Effector CD4-positive, alpha-beta T cell (primary cell): ENCODE data around the gene AGAP1.

Source experiments
- DNase-seq: peaks from one replicate; pipeline ENCODE4 v3.0.0-alpha.2; 2020

Gene AGAP1

DNA sequence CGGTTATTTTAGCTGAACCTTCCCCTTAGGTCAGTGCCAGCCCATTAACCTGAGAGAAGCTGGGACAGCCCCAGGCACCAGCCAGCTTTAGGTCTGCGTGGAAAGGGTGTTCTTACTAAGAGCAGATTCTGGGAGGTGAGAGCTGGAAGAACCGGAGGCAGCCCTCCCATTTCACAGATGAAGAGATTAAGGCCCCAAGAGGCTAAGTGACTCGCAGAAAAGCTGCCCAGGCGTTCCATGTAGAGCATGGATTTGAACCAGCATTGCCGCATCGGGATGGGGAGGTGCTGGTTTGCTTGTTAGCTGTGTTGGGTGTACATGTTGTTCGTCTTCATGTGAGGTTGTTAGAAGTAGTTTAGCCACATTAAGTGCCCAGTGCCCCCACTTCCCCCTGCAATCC is 203.2 kb downstream of the AGAP1 start:
- DNase-seq = no peak

DNA sequence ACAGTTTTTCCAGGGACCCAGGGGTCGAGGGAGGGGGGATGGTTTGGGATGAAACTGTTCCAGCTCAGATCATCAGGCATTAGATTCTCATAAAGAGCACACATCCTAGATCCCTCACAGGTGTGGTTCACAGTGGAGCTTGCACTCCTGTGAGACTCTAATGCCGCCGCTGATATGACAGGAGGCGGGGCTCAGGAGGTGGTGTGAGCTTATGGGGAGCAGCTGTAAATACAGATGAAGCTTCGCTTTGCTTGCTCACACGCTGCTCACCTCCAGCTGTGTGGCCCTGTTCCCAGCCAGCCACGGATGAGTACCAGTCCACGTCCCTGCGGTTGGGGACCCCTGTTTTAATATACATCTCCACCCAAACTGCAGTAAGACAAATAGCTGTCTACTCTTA is 204.2 kb downstream of the AGAP1 start:
- DNase-seq = no peak

DNA sequence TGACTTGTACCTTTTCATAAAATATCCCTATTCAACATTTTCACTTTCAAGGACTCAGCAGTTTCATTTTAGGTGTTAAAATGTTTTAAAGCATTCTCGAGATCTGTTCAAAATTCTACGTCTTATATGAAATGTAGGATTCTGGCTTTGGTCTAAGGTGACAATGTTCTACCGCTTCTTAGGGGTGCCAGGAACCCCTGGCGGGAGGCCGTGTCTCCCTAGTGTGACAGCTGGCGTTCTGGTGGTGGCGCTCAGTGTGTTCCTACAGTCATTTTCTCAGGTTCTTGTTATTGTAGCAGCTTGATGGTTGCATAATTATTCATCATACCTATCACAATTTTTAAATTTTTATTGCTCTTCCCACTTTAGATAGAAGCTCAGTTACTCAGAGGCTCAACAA is 204.6 kb downstream of the AGAP1 start:
- DNase-seq = no peak

DNA sequence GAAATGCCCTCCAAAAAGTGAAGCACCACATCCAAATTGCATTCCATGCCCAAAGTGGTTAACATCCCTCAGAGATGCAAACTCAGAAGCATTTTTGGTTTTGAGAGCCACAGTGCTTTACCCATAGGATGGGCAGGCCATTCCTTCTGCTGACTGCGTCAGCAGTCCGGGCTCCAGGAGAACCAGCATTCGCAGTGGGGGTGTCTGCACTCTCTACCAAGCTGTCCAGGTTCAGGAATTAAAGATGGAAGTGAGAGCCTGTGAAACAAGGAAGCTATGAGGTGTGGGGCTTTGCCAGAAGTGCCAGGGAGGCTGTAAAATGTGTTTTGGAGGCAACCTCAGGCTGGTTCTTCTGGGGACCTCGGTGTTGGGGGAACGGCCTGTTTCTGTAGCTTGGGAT is 205.7 kb downstream of the AGAP1 start:
- no peak for DNase-seq

DNA sequence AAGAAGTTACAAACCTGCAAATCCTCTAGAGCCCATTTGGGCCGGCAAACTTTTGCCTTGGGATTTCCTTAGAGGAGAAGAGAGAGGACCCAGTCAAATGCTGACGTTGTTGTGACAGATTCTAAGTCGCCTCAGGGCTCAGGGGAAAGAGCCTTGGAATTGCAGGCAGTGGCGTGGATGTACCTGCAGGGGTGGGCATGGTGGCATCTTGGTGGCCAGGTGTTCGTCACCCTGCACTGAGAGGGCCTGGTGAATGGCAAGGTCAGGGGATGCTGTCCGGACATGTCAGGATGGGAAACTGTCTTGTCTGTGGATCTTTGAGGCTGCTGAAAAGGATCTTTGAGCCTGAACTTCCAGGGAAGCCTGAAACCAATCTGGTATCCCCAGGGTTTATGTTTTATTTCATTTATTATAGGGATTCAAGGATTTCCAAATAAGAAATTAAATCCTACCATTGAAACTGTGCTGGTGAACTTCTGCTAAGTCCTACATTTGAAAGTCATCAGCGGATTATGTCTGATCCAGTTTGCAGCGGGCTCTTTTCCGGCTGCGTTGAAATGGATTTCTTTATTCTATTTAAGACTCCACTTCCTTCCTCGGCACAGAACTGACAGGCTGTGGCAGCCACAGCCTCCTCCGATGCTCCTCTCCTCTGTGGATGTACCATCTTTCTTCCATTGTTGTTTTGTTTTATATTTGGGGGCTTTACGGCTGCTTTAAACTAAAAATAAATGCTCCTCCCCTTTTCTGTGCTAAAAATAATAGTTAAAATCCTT is 207.6 kb downstream of the AGAP1 start:
- no peak for DNase-seq

DNA sequence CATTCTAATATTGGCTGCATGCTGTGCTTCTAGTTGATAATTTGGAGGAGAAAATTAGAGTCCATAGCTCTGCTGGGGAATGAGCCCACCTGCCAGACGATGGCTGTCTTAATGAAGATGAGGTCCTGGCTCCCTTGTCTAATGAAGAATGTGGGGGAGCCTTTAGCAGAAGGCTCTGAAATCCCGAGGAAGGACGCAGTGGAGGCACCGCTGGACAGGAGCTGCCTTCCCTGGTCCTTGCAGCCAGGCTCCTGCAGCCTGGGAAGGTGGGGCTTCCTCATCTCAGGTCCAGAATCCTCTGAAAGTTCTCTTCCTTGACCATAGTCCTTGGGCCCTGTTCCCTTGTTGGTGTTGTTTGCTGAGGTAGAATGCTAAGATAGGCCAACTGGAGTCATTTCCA is 208.3 kb downstream of the AGAP1 start:
- DNase-seq = no peak

DNA sequence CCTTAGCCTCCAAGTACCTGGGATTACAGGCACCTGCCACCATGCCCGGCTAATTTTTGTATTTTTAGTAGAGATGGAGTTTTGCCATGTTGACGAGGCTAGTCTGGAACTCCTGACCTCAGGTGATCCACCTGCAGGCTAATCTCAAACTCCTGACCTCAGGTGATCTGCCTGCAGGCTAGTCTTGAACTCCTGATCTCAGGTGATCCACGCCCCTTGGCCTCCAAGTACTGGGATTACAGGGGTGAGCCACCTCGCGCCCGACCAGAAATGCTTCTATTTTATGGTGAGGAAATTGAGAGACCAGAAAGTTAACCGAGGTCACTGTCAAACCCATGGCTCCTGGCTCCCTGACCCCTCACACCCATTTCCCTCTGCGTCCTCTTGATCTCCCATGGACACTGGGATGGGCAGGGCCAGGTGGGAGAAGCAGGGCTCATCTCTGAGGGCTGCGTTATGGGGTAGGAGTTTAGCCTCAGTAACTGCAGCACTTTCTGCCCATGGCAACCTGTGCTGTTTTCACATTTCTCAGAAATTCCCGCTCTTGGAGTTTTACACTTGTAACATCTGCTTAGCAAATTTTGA is 210.0 kb downstream of the AGAP1 start:
- no peak for DNase-seq

DNA sequence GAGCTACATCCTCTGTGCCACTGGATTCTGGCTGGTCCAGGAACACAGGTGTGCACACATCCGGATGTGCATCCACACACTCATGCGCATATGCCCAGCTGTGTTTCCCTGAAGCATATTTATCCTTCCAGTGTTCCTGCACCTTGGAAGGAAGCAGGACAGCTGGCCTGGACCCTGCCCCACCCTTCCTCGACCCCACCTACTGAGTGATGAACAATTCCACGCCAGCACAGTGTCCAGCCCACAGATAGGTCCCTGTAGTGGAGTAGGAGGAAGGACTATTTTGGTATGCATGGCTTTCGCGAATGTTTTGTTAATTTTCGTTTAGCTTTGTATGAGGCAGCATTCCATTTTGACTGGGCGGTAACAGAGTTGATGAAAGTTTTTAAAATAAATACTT is 211.5 kb downstream of the AGAP1 start:
- DNase-seq = no peak

DNA sequence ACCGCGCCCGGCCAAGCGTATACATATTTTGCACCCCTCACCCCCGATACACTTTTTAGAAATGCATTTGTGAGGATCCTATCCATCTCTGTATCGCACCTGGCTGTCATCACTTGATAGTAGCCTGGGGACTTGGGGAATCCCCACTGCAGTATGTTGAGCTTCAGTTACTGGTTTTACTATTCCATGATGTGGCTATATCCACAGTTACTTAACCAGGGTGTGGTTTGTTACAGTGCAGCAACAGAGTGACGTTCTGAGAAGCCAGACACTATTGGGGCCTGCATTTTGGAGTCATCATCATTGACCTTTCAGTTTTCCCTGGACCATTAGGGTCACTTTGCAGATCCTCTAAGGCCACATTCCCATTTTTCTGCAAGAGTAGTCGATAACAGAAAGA is 212.7 kb downstream of the AGAP1 start:
- no peak for DNase-seq

DNA sequence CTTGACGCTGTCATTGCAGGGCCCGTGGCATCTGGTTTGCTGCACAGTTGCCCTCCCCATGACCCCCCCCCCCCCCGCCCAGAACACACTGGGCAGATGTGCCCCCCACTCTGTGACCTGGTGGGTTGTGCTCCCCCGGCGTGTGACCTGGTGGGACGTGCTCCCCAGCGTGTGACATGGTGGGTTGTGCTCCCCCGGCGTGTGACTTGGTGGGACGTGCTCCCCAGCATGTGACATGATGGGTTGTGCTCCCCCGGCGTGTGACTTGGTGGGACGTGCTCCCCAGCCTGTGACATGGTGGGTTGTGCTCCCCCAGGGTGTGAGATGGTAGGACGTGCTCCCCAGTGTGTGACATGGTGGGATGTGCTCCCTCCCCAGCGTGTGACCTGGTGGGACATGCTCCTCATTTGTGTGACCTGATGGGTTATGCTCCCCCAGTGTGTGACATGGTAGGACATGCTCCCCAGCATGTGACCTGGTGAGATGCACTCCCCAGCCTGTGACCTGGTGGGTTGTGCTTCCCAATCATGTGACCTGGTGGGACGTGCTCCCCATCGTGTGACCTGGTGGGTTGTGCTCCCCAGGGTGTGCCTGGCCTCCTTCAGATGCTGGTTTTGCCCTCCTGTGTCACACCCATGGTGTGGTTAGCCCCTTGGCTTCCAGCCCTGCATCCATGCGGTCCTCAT is 213.7 kb downstream of the AGAP1 start:
- no peak for DNase-seq

DNA sequence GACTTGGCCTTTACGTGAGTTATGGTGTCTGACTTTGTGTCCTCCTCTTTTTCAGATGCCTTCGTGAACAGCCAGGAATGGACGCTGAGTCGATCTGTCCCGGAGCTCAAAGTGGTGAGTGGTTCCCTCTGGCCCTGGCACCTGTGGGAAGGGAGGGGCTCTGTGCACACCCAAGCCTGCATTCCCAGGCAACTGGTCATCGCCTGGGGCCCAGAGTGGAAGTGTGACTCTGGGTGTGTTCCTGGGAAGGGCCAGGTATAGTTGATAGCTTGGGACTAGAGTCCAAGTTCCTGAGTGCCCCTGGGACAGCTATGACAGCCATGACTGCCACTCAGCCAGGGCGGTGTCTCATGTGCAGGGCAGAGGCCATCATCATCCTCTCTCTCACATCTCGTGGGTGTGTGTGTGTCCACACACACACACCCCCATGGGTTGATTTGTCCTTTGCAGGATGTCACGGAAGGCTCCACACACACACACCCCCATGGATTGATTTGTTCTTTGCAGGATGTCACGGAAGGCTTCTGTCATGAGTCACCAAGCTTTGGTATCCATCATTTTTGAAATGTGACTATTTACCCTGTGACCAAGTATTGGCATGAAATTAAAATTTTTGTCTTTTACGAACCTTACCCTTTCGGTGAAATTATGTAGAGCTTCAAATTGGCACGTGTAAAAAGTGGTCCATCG is 215.4 kb downstream of the AGAP1 start:
- DNase-seq = no peak

DNA sequence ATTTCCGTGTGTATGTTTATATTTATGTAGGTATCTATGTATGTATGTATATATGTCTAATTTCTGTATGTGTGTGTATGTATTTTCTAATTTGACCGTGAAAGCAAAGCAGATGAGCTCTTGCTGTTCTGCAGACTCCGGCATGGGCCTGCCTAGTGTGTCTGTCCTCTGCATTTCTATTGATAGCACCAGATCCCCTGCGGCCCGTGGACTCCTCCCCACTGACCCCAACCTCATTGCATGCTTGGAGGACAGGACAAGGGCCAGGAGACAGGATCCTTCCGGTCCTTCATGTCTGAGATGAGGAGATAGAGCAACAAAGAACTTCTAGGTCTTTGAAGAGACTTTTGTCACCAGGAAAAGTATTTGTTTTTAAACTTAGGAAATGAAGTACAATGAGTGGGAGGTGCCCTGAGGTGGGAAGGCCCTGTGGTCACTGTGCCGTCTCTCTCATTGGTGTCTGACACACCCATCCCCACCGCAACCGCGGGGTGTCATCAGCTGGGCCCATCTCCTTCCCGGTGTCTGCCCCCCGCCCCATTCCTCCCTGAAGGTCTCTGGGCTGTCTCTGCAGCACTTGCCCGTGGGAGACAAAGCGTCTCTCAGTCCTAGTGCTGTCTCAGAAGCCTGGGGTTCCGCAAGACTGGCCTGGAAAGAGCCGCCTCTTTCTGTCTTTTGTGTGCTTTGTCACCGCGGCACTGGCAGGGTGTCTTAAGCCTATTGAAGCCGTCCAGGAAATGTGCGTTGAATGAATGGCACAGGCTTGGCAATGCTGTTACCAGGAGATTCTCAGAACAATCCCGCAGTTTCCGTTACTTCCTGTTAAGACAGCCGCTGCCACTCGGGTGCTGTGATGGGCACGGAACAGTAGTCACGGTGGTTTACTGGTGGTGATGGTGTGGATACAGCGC is 216.4 kb downstream of the AGAP1 start:
- DNase-seq = no peak

DNA sequence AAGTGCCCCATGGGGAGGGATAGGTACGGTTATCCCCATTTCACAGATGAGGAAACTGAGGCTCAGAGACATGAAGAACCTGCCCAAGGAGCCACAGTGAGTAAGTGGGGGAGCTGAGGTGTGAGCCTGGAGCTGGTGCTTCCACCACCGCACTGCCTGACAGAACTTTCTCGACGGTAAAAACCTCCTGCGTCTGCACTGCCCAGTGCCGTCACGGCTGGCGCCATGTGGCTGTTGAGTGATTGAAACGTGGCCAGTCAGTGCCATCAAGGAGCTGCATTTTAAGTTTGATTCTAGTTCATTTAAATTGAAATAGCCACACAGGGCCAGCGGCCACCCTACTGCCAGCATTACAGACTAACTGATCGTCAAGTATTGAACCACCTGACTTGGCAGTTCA is 217.1 kb downstream of the AGAP1 start:
- no peak for DNase-seq

DNA sequence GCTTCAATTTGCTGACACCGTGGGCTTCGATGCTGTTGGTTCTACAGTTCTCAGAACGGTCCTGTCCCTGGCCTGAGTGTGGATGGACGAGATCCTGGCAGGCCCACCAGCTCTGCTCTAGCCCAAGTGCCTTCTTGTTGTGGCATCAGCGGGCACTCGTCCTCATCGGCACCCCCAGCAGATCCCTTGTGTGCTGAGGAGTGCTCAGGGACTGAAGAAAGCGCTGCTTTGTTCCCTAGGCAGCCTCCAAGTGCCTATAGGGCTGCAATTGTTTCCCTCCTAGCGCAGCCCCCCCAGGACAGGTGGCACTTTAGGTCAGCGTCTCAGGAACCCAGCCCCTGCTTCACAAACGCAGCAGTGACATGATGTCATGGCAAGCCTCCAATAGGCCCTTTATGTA is 217.7 kb downstream of the AGAP1 start:
- DNase-seq = no peak

DNA sequence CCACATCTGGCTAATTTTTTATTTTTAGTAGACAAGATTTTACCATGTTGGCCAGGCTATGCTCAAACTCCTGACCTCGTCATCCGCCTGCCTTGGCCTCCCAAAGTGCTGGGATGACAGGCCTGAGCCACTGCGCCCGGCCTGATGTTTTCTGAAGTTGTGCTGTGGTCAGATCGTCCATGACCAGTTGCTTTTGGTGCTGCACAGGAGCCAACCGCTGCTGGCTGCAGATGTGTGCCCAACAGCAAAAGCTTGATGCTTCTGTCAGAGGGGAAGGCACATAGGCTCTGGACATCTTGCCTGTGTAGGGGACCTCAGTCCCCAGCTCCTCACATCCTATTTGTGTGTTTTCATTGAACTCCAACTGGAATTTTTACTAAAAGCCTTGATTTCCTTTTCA is 218.3 kb downstream of the AGAP1 start:
- no peak for DNase-seq

DNA sequence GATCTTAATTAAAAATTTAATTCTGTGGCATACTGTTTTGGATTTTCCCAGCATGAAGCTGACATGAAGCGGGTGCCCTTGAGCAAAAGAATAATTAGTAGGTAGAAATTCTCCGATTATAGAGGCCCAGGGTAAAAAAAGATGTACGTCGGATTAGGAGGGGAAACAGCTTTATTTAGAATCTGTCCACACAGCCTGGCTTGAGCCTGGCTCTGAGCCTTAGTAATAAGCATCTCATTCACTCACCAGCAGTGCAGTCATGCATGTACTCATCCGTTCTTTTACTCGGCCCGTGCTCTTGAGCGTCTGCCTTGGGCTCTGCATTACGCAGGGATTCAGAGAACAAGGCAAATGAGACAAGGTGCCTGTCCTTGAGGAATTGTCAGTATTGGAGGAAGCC is 219.3 kb downstream of the AGAP1 start:
- DNase-seq = no peak

DNA sequence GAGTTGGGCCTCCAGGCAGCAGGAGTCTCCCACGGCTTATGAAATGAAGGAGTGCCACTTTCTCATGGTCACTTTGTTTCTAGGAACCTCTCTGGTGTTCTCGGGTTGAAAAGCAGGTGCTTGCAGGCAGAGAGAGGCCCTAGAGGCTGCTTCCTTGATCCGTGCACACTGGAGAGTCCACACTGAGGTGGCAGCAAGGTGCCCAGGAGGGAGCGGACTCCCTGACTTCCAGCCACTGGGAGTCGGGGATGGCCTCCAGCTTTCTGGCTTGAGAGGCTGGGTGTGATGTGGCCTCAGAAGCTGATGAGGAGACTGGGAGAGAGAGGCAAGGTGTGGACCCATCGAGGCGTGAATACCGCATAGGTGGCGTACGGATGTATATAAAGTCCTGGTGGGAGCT is 221.8 kb downstream of the AGAP1 start:
- no peak for DNase-seq

DNA sequence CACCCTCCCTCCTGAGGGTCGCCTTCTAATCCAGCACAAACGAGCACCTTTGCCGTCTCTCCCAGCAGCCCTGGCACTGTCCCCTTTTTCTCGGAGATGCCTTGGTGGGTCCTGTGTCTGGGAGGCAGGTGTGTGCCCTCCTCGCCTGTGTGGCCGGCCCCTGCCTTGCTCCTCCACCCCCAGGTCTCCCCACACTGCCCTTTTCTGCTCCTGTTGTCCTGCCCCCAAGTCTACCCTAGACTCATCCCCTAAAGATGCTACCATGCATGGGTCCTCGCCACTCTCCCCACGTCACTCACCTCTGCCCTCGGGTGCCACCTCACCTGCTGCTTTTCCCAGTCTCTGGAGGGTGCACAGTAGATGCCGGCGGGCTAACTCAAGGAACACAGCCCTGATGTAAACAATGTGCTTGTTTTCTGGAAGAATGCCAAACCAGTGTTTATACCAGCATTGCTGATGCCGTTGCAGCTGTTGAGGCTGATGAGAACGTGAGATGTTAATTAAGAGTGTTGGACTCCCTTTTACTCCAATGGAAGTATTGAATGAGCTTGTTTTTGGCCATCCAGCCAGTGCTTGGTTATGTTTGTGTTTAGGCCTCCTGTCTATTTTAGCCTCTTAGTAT is 223.1 kb downstream of the AGAP1 start:
- no peak for DNase-seq

DNA sequence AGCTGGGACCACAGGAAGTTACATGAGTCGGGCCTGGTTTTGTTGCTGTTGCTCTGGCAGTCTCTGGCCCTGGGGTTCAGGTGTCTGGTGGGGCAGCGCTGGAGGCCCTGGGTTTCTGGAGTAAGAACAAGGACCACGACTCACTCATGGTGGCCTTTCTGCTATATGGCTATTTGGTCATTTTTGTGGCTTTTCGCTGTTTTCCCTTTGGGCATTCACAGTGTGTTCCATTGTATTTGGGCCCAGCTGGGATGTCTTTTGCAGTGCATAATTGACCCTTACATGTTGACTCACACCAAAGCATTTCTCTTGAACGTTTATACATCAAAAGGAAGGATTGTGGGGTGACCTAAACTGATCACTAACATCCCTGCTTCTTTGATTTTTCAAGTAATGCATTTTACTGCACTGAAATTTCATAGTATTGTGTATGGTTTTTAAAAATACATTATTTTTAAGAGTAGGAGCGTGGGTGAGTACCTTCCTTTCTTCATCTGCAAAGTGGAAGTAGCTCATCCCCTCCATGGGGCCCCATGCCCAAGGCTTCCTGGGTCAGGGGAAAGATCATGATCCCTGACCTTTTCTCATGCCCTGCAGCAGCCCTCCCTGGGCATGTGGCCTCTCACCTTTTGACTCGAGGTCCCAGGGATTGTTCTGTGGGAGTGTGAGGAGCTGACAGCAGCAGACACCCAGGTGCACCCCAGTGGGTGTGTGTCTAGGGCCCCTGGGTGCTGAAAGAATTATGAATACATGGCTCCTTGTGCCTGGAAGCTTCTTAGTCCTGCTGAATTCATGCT is 225.5 kb downstream of the AGAP1 start:
- DNase-seq = no peak

DNA sequence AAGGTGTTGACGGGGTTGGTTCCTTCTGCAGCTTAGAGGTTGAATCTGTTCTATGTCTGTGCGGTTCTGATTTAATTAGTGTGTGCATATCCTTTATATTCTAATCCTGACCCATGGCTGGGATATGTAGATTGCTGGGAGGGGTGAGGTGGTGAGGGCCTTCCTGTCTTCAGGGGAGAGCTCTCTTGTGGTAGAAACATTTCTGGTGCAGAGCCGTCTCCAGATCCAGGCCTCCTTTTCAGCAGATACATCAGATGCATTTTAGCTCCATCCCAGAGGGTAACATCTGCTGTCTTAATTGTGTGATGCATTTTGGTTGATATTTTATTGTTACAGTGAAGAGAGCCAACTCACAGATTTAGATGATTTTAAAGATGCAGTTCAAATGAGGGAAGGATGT is 227.8 kb downstream of the AGAP1 start:
- no peak for DNase-seq

DNA sequence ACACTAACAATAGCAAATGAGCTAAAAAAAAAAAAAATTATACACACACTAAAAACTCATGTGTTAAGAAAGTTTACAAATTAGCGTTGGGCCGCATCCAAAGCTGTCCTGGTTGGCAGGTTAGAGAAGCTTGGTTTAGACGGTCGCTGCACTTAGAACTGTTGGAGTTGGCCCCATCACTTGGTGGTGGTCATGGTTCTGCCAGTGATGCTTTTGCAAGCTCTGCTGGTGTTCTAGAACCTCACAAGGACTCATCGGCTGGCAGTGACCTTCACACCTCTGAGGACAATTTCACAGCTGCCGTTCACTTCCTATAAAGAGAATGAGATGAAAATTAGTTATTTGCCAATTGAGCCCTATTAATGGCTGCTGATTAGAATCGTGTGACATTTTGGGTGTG is 229.0 kb downstream of the AGAP1 start:
- DNase-seq = no peak
